ENCODE data around the gene PLEKHB2. TPM values are rescaled to one million over a fixed set of nuclear protein-coding genes. Genes with fewer than 3 reads are reported as not detected.

PLEKHB2 gene
- total RNA-seq, 1 experiment from 2014 or later: 94.8 TPM

DNA sequence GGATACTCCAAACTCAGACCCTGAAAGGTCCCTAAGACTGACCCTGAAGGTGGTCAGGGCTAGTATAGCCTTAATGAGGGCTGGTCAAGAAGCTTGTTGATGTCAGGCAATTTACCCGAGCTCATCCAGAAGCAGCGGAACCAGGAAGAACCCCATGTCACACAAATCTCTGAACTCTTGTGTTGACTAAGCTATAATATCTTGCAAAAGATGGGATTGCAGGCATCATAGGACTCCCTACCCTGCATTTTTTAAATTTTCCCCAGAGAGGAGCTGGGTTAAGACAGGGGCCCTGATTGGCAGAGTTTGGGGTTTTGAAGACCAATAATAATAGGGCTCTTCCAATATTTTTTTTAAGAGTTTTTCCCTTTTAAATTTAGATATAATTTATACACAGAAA, 2.0 kb upstream of the PLEKHB2 start:
- Histone ChIP-seq H3K9me2 (ENCODE audit: insufficient read depth) (no peaks in the 10 kb centered on the region), H3K4me2 (ENCODE audit: low read length) (no peak overlapping the region), H3K4me1 (ENCODE audit: control insufficient read depth in 1 of 2, insufficient read depth in 2 of 2, low read length in 2 of 2) (peaks cover 13 to 18% of the 10 kb centered on the region in 2 experiments), H3K79me2 (ENCODE audit: insufficient read depth, low read length) (peaks cover 31% of the 10 kb centered on the region), H3K9me3 (ENCODE audit: control insufficient read depth in 1 of 2, insufficient read depth in 1 of 2, low read depth in 1 of 2, low read length in 2 of 2) (no peaks in the 10 kb centered on the region), H3K9ac (ENCODE audit: low read length) (no peak overlapping the region), H3K27ac (ENCODE audit: low read depth, low read length) (no peak overlapping the region), H2AFZ (ENCODE audit: low read depth, low read length, poor library complexity, severe bottlenecking) (no peak overlapping the region), H3K4me3 (replicated peaks in 1 of 2; ENCODE audit: low read depth in 1 of 2, low read length in 2 of 2) (no peak overlapping the region), H3K27me3 (ENCODE audit: insufficient read depth, low read length) (no peaks in the 10 kb centered on the region), H3K36me3 (ENCODE audit: control insufficient read depth in 1 of 2, insufficient read depth in 2 of 2, low read length in 2 of 2) (peaks cover 0 to 2% of the 10 kb centered on the region in 2 experiments; a peak in 1 of 4 replicates), H4K20me1 (ENCODE audit: insufficient read depth) (no peaks in the 10 kb centered on the region)
- RAD21 ChIA-PET (ENCODE audit: low non-redundant PET in 1 of 2, low total read pairs in 2 of 2, uncharacterized antibody in 2 of 2, unreplicated experiment in 2 of 2): interaction anchor here in 1 of 2 experiments (0.7 kb wide), 1 partner anchor 305 kb away, joined by 3 read pairs; no protein-coding TSS in a partner anchor
- intact Hi-C loops (cut with micrococcal nuclease): loop anchor here (10.0 kb wide), 1 partner anchor 308 kb away; no protein-coding TSS in a partner anchor
- TF ChIP-seq FOSL1 (IDR thresholded peaks at IDR 0.05; ENCODE audit: low read depth) (no peak), SP1 (IDR thresholded peaks at IDR 0.05; ENCODE audit: low read depth) (no peak), POLR2AphosphoS5 (IDR thresholded peaks at IDR 0.05; ENCODE audit: low read depth, low read length) (no peak), RAD21 (IDR thresholded peaks at IDR 0.05; ENCODE audit: low read depth) (no peak), CEBPB (IDR thresholded peaks at IDR 0.05; ENCODE audit: low read depth) (no peak), SRF (IDR thresholded peaks at IDR 0.05; ENCODE audit: low read depth) (no peak)
- TF ChIP-seq, protein P1, sequence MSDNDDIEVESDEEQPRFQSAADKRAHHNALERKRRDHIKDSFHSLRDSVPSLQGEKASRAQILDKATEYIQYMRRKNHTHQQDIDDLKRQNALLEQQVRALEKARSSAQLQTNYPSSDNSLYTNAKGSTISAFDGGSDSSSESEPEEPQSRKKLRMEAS (IDR thresholded peaks at IDR 0.05): no peak
- POLR2A ChIA-PET: no interaction called here
- DNase-seq (ENCODE audit: low read depth, low spot score) (no peak), ATAC-seq (no peak)
- BruUV-seq (replicated peaks): no TSS peak
- CTCF ChIA-PET: interaction anchor here (1.0 kb wide), 1 partner anchor 390 kb away, joined by 3 read pairs; no protein-coding TSS in a partner anchor

DNA sequence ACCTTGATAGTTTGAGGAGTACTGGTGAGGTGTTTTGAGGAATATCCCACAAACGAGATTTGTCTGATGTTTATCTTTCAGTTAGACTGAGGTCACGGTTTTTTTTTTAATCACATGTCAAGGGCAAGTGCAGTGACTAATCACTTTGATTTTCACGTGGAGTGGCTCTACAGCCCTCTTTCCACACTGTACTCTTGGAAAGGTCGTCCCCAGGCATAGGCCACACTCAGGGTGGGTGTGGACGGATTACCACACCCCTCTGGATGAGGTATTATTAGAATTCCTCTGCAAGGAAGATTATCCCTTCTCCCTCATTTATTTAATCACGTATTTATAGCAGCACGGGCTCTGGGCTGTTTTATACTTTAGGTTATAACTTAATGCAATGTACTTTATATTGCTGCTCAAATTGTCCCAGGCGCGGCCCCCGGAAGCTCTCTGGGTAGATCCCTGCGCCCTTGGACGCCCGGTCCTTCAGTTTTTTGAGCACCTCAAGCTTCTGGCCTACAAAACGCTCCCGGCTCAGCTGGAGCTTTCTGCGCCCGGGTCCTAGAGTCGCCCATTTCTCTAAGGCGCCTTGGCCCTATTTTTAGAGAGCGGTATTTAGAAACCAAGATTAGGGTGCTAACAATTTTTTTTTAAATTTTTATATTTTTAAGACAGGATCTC, 515 bp upstream of the PLEKHB2 start:
- H3K4me2 ChIP-seq (ENCODE audit: low read length): peak overlapping the region; percentile 80
- peaks cover 3 to 4% of the 10 kb centered on the region in 2 experiments; a peak in 2 of 4 replicates for H3K36me3 ChIP-seq (ENCODE audit: control insufficient read depth in 1 of 2, insufficient read depth in 2 of 2, low read length in 2 of 2)
- ChIA-PET CTCF (interaction anchor here (0.9 kb wide), 1 partner anchor 19 kb away, joined by 3 read pairs; no protein-coding TSS in a partner anchor), POLR2A (interaction anchor here (0.7 to 1.8 kb wide), 2 partner anchors 11 to 307 kb away, joined by 3 to 9 read pairs; partner anchors contain the start of gene FAM168B), RAD21 (ENCODE audit: low non-redundant PET in 1 of 2, low total read pairs in 2 of 2, uncharacterized antibody in 2 of 2, unreplicated experiment in 2 of 2) (no interaction called here)
- no peaks in the 10 kb centered on the region for H3K9me3 ChIP-seq (ENCODE audit: control insufficient read depth in 1 of 2, insufficient read depth in 1 of 2, low read depth in 1 of 2, low read length in 2 of 2)
- ATAC-seq: peak; percentile 78
- H3K9ac ChIP-seq (ENCODE audit: low read length): peak overlapping the region; percentile 96
- H2AFZ ChIP-seq (ENCODE audit: low read depth, low read length, poor library complexity, severe bottlenecking): peak overlapping the region; percentile 12
- H4K20me1 ChIP-seq (ENCODE audit: insufficient read depth): 0 out of 2 replicates have a peak, but pooled peaks cover 8% of the 10 kb centered on the region
- DNase-seq (ENCODE audit: low read depth, low spot score): peak; percentile 84
- intact Hi-C loops (cut with micrococcal nuclease): loop anchor here (10.0 kb wide), 1 partner anchor 310 kb away; no protein-coding TSS in a partner anchor
- TSS peak; percentile 87 for BruUV-seq (replicated peaks)
- H3K4me1 ChIP-seq (ENCODE audit: control insufficient read depth in 1 of 2, insufficient read depth in 2 of 2, low read length in 2 of 2): peaks cover 13 to 18% of the 10 kb centered on the region in 2 experiments
- H3K79me2 ChIP-seq (ENCODE audit: insufficient read depth, low read length): peaks cover 45% of the 10 kb centered on the region
- no peaks in the 10 kb centered on the region for H3K9me2 ChIP-seq (ENCODE audit: insufficient read depth)
- no peaks in the 10 kb centered on the region for H3K27me3 ChIP-seq (ENCODE audit: insufficient read depth, low read length)
- peak overlapping the region; percentile 91 to 97 for H3K4me3 ChIP-seq (replicated peaks in 1 of 2; ENCODE audit: low read depth in 1 of 2, low read length in 2 of 2)
- H3K27ac ChIP-seq (ENCODE audit: low read depth, low read length): peak overlapping the region; percentile 81
- TF ChIP-seq, protein P2, sequence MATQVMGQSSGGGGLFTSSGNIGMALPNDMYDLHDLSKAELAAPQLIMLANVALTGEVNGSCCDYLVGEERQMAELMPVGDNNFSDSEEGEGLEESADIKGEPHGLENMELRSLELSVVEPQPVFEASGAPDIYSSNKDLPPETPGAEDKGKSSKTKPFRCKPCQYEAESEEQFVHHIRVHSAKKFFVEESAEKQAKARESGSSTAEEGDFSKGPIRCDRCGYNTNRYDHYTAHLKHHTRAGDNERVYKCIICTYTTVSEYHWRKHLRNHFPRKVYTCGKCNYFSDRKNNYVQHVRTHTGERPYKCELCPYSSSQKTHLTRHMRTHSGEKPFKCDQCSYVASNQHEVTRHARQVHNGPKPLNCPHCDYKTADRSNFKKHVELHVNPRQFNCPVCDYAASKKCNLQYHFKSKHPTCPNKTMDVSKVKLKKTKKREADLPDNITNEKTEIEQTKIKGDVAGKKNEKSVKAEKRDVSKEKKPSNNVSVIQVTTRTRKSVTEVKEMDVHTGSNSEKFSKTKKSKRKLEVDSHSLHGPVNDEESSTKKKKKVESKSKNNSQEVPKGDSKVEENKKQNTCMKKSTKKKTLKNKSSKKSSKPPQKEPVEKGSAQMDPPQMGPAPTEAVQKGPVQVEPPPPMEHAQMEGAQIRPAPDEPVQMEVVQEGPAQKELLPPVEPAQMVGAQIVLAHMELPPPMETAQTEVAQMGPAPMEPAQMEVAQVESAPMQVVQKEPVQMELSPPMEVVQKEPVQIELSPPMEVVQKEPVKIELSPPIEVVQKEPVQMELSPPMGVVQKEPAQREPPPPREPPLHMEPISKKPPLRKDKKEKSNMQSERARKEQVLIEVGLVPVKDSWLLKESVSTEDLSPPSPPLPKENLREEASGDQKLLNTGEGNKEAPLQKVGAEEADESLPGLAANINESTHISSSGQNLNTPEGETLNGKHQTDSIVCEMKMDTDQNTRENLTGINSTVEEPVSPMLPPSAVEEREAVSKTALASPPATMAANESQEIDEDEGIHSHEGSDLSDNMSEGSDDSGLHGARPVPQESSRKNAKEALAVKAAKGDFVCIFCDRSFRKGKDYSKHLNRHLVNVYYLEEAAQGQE (IDR thresholded peaks at IDR 0.05; ENCODE audit: low read depth): no peak
- TF ChIP-seq FOSL1 (IDR thresholded peaks at IDR 0.05; ENCODE audit: low read depth): peak; percentile 67
- TF ChIP-seq SP1 (IDR thresholded peaks at IDR 0.05; ENCODE audit: low read depth): peak; percentile 67; the same call in 1 of the 2 replicates
- TF ChIP-seq, protein P1 (IDR thresholded peaks at IDR 0.05): peak; percentile 63
- no peak for TF ChIP-seq ZNF274 (IDR thresholded peaks at IDR 0.05; ENCODE audit: low read depth, low read length)
- peak; percentile 53 for TF ChIP-seq ZFX (IDR thresholded peaks at IDR 0.05)
